IMR-90 (cell line): ENCODE data around the gene HIGD1C. TPM values are rescaled to one million over a fixed set of nuclear protein-coding genes. Genes with fewer than 3 reads are reported as not detected.

Experiments
- ATAC-seq: fragments of 200-7000 bp; cut with Tn5 transposase; 2 replicates; pipeline ENCODE4 v1.9.1; 2020; ENCODE audit warnings: low read depth, mild to moderate bottlenecking, moderate library complexity
- BruUV-seq: library from RNA; stranded (reverse); fragments of 400-500 nt; replicated peaks from 2 replicates; lab custom pipeline; 2021; lab: Mats Ljungman, UMichigan
- CTCF ChIA-PET: fragments of 300-600 bp; formaldehyde crosslinking; extraction: SDS; loops from one replicate; lab custom pipeline; 2021; ENCODE audit warnings: antibody characterized with exemption; lab: Yijun Ruan, JAX
- POLR2A ChIA-PET: fragments of 300-600 bp; sonication (Branson Sonifier 250); formaldehyde crosslinking; loops from one replicate; lab custom pipeline; 2022; ENCODE audit warnings: antibody characterized with exemption; ENCODE audit not compliant: unreplicated experiment; lab: Charles Lee
- DNase-seq: peaks from one replicate; pipeline ENCODE4 v3.0.0; 2013
- H2AFZ ChIP-seq: replicated peaks from 2 replicates; pipeline ENCODE3; 2013; ENCODE audit warnings: low read length, mild to moderate bottlenecking; ENCODE audit not compliant: poor library complexity
- H2AK5ac ChIP-seq: 2 replicates; pipeline ENCODE4 v1.6.1; 2013; ENCODE audit warnings: low read depth, low read length, inconsistent platforms
- H2AK9ac ChIP-seq: replicated peaks from 2 replicates; pipeline ENCODE3; 2013; ENCODE audit warnings: mild to moderate bottlenecking, low read depth, low read length, moderate library complexity; ENCODE audit not compliant: poor library complexity
- H2BK120ac ChIP-seq: 2 replicates; pipeline ENCODE4 v1.6.1; 2013; ENCODE audit warnings: low read depth, low read length, inconsistent platforms
- H2BK15ac ChIP-seq: 3 replicates; pipeline ENCODE4 v1.6.1; 2013; ENCODE audit warnings: low read depth, low read length, inconsistent platforms
- H2BK20ac ChIP-seq: 2 replicates; pipeline ENCODE4 v1.6.1; 2013; ENCODE audit warnings: low read depth, mild to moderate bottlenecking, inconsistent platforms, low read length, moderate library complexity
- H2BK5ac ChIP-seq: 2 replicates; pipeline ENCODE4 v1.6.1; 2013; ENCODE audit warnings: mild to moderate bottlenecking, low read depth, low read length, inconsistent platforms; ENCODE audit not compliant: poor library complexity, severe bottlenecking
- H3K14ac ChIP-seq: replicated peaks from 2 replicates; pipeline ENCODE4 v1.6.1; 2013; ENCODE audit warnings: low read depth, low read length, inconsistent platforms
- H3K18ac ChIP-seq: 2 replicates; pipeline ENCODE4 v1.6.1; 2013; ENCODE audit warnings: low read depth, low read length, control low read depth
- H3K23ac ChIP-seq: 2 replicates; pipeline ENCODE4 v1.6.1; 2013; ENCODE audit warnings: low read depth, low read length, inconsistent platforms
- H3K27ac ChIP-seq: 2 replicates; pipeline ENCODE4 v1.5.1; 2013; ENCODE audit warnings: mild to moderate bottlenecking, control low read depth, low read length; ENCODE audit not compliant: insufficient read depth
- H3K27me3 ChIP-seq: 2 replicates; pipeline ENCODE4 v1.6.1; 2013; ENCODE audit warnings: low read length; ENCODE audit not compliant: control insufficient read depth, insufficient read depth
- H3K36me3 ChIP-seq: 2 replicates; pipeline ENCODE4 v1.6.1; 2013; ENCODE audit warnings: low read length, mixed read lengths; ENCODE audit not compliant: control insufficient read depth, insufficient read depth
- H3K4ac ChIP-seq: 2 replicates; pipeline ENCODE4 v1.6.1; 2013; ENCODE audit warnings: low read depth, low read length, inconsistent platforms
- H3K4me1 ChIP-seq: 2 replicates; pipeline ENCODE4 v1.6.1; 2013; ENCODE audit warnings: low read length, mixed read lengths; ENCODE audit not compliant: control insufficient read depth, insufficient read depth
- H3K4me2 ChIP-seq: 2 replicates; pipeline ENCODE4 v1.6.1; 2013; ENCODE audit warnings: low read depth, mild to moderate bottlenecking, control low read depth, low read length, moderate library complexity
- H3K4me3 ChIP-seq: 2 replicates; pipeline ENCODE4 v1.5.1; 2013; ENCODE audit warnings: low read depth, mild to moderate bottlenecking, control low read depth, low read length, moderate library complexity; ENCODE audit not compliant: insufficient read depth
- H3K56ac ChIP-seq: 2 replicates; pipeline ENCODE4 v1.6.1; 2013; ENCODE audit warnings: low read length, inconsistent platforms; ENCODE audit not compliant: insufficient read depth; ENCODE audit errors: extremely low read depth
- H3K79me1 ChIP-seq, 2 experiments: 2 replicates each; pipeline ENCODE4 v1.6.1; 2013; ENCODE audit warnings: low read length in 2 of 2, inconsistent platforms in 1 of 2, low read depth in 1 of 2
- H3K9ac ChIP-seq: 2 replicates; pipeline ENCODE4 v1.6.1; 2013; ENCODE audit warnings: low read depth, low read length, control low read depth
- H3K9me1 ChIP-seq: 2 replicates; pipeline ENCODE4 v1.6.1; 2013; ENCODE audit warnings: low read length, inconsistent platforms; ENCODE audit not compliant: insufficient read depth
- H3K9me3 ChIP-seq: 2 replicates; pipeline ENCODE4 v1.6.1; 2013; ENCODE audit warnings: low read length; ENCODE audit not compliant: control insufficient read depth, insufficient read depth
- H4K20me1 ChIP-seq: 2 replicates; pipeline ENCODE4 v1.6.1; 2013; ENCODE audit warnings: low read length, inconsistent platforms; ENCODE audit not compliant: insufficient read depth
- H4K5ac ChIP-seq: 2 replicates; pipeline ENCODE4 v1.6.1; 2013; ENCODE audit warnings: mild to moderate bottlenecking, low read depth, low read length, control low read depth
- H4K8ac ChIP-seq, 2 experiments: 2 replicates each; pipeline ENCODE4 v1.6.1; 2013; ENCODE audit warnings: low read depth in 2 of 2, low read length in 2 of 2, control low read depth in 1 of 2, inconsistent platforms in 1 of 2
- H4K91ac ChIP-seq: 2 replicates; pipeline ENCODE4 v1.6.1; 2013; ENCODE audit warnings: low read depth, low read length, inconsistent platforms; ENCODE audit not compliant: insufficient read depth
- BHLHE40 ChIP-seq: fragments of 150-350 bp; IDR thresholded peaks from 2 replicates; pipeline ENCODE4 v1.6.1; 2016; ENCODE audit warnings: mild to moderate bottlenecking, low read depth, low read length
- CEBPB ChIP-seq: IDR thresholded peaks from 2 replicates; pipeline ENCODE4 v1.6.1; 2012; ENCODE audit warnings: low read depth, low read length, improper control_type of control experiment
- ELK1 ChIP-seq: fragments of 150-350 bp; IDR thresholded peaks from 2 replicates; pipeline ENCODE4 v1.6.1; 2016; ENCODE audit warnings: low read depth, mild to moderate bottlenecking, low read length, moderate library complexity, borderline replicate concordance
- MXI1 ChIP-seq: IDR thresholded peaks from 2 replicates; pipeline ENCODE4 v1.6.1; 2012; ENCODE audit warnings: low read depth, mild to moderate bottlenecking, low read length, moderate library complexity, borderline replicate concordance
- RAD21 ChIP-seq: IDR thresholded peaks from 2 replicates; pipeline ENCODE4 v1.6.1; 2012; ENCODE audit warnings: low read length, improper control_type of control experiment
- RCOR1 ChIP-seq: IDR thresholded peaks from 2 replicates; pipeline ENCODE4 v1.6.1; 2012; ENCODE audit warnings: mild to moderate bottlenecking, low read length, improper control_type of control experiment; ENCODE audit not compliant: insufficient replicate concordance
- RFX5 ChIP-seq: IDR thresholded peaks from 2 replicates; pipeline ENCODE4 v1.8.0; 2012; ENCODE audit warnings: low read depth, mild to moderate bottlenecking, low read length, moderate library complexity
- USF2 ChIP-seq: fragments of 150-350 bp; IDR thresholded peaks from 2 replicates; pipeline ENCODE4 v1.6.1; 2017; ENCODE audit warnings: mild to moderate bottlenecking, antibody characterized with exemption, low read length, low read depth
- WGBS, 2 experiments: methylation state at CpG; one replicate each; pipeline versions ENCODE4 v1.1.5 to v1.1.7; 2013; ENCODE audit warnings: missing lambda C conversion rate in 2 of 2; ENCODE audit not compliant: insufficient read length in 1 of 2; ENCODE audit errors: extremely low coverage in 2 of 2; 5-methylcytosine and 5-hydroxymethylcytosine counted together
- dilution Hi-C: fragments of 300-500 bp; cut with HindIII; formaldehyde crosslinking; loops from one replicate; pipeline ENCODE4 v1.14.3; 2018; ENCODE audit warnings: low sequenced_read_pairs; ENCODE audit not compliant: unreplicated experiment
- in situ Hi-C: fragments of 300-500 bp; cut with MboI; formaldehyde crosslinking; loops from 3 replicates; pipeline ENCODE4 v1.14.3; 2019; ENCODE audit warnings: low sequenced_read_pairs, inconsistent platforms, mixed read lengths
- intact Hi-C: fragments of 100-400 bp; cut with micrococcal nuclease; formaldehyde crosslinking; loops from 2 replicates; pipeline ENCODE4 v1.10.0; 2022
- polyA plus RNA-seq, 3 experiments: library from polyadenylated mRNA; depleted of rRNA; stranded (reverse); fragments of >200 nt; gene quantifications; 2 replicates each; pipeline ENCODE4 v1.2.3, GENCODE V29; 2012; ENCODE audit warnings: low replicate concordance in 1 of 3
- total RNA-seq: library from RNA; depleted of rRNA; stranded (reverse); fragments of >200 nt; gene quantifications from 2 replicates; pipeline ENCODE4 v1.2.3, GENCODE V29; 2012

HIGD1C gene
- total and polyA plus RNA-seq, 2 of the 4 experiments (the other 2 are of a cell fraction): not detected

- Histone ChIP-seq H3K9me1 (peaks cover 2% of the 10 kb centered on the region; the same call in 1 of the 2 replicates), H2BK15ac (no peak overlapping the region), H3K4me3 (no peak overlapping the region), H3K27me3 (no peaks in the 10 kb centered on the region), H4K20me1 (no peaks in the 10 kb centered on the region), H3K36me3 (peaks cover 39% of the 10 kb centered on the region), H3K27ac (no peak overlapping the region), H2AK5ac (no peak overlapping the region), H2BK5ac (no peak overlapping the region), H3K79me1 (peaks cover 0 to 13% of the 10 kb centered on the region in 2 experiments; a peak in 3 of 4 replicates), H3K4ac (no peak overlapping the region), H3K18ac (no peak overlapping the region), H3K56ac (no peak overlapping the region), H3K14ac (no peak overlapping the region), H4K5ac (no peak overlapping the region), H3K4me2 (no peak overlapping the region), H2AFZ (no peak overlapping the region), H3K4me1 (peaks cover 2% of the 10 kb centered on the region; the same call in 1 of the 2 replicates), H4K8ac (no peak overlapping the region), H4K91ac (no peak overlapping the region), H2BK120ac (no peak overlapping the region), H3K23ac (no peak overlapping the region), H2BK20ac (no peak overlapping the region), H3K9me3 (no peaks in the 10 kb centered on the region), H3K9ac (no peak overlapping the region), H2AK9ac (no peak overlapping the region)
- TF ChIP-seq USF2 (no peak), ELK1 (no peak), MXI1 (no peak), CEBPB (no peak), RFX5 (no peak), RAD21 (no peak), RCOR1 (no peak), BHLHE40 (no peak)
- in situ Hi-C loops: loop anchor here (25.0 kb wide), 1 partner anchor 512 kb away; no protein-coding TSS in a partner anchor
- dilution Hi-C loops: no loop called here
- no peak for DNase-seq
- BruUV-seq: no TSS peak
- intact Hi-C loops: no loop called here
- CTCF ChIA-PET: no interaction called here
- POLR2A ChIA-PET: no interaction called here
- ATAC-seq: no peak
- WGBS, 2 experiments: no CpG with 5 or more reads among the region's 4 CpGs
Observed at GRCh38 chr12:50999093-50999492, 46.7 kb downstream of the HIGD1C start.
